ENCODE data around the gene ZC3H15.

ZC3H15 gene

GRCh38 chr2:186532891-186533290 lies 46.8 kb downstream of the ZC3H15 start:
- no peak for DNase-seq (ENCODE audit: low spot score)
- TF ChIP-seq CTCF (IDR thresholded peaks at IDR 0.05; ENCODE audit: extremely low read depth, missing control alignments), result no peak

DNA sequence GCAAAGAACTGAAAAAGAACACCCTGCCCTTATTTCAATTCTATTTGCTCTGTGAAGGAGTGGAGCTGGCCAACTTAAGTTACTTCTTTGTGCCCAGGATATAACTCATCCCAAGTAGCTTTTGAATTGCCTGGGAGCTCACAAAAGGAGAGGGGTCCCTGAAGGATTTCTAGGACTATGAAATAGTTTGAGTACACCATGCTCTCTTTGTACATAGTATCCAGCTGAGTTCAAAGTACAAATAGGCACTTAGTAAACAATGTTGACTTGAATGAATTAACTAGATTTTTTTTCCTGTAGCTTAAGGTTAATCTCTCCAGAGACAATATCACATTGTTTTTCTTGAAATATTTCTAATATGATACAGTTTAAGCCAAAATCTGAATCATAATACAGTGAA lies 47.7 kb downstream of the ZC3H15 start:
- no peak for TF ChIP-seq CTCF (IDR thresholded peaks at IDR 0.05; ENCODE audit: extremely low read depth, missing control alignments)
- DNase-seq (ENCODE audit: low spot score), result no peak

DNA sequence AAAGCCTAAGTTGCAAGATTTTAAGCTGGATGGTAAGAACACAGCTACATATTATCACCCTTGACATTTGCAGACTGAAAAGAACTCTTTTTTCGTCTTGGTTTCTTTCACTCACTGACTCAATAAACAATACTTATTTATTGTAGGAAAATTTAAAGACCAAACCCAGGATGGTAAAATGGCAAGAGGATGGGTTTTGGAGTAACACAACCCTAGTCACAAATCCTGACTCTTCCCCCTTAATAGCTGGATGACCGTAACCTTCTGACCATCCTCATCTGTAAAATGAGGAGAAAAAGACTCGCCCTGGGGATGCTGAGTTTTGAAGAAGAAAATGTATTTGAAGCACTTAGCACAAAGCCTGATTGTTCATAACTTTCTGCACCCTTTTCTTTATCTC lies 48.3 kb downstream of the ZC3H15 start:
- no peak for DNase-seq (ENCODE audit: low spot score)
- TF ChIP-seq CTCF (IDR thresholded peaks at IDR 0.05; ENCODE audit: extremely low read depth, missing control alignments), result no peak

DNA sequence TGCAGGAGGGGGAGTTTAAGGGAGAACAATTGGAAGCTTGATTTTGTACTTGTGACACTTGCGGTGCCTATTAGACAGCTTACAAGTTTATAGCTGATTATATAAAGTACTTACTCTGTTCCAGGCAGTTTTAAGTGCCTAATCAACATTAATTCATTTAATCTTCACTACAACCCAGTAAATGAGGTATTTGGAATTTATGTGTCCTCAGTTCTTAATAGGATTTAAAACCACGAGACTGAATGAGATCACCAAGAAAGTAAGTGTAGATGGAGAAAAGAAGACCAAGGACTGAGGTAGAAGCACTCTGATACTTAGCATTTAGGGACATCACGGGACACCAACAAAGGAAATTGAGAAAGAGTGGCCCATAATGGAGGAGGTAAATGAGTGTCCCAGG lies 49.8 kb downstream of the ZC3H15 start:
- DNase-seq (ENCODE audit: low spot score), result no peak
- TF ChIP-seq CTCF (IDR thresholded peaks at IDR 0.05; ENCODE audit: extremely low read depth, missing control alignments), result no peak

DNA sequence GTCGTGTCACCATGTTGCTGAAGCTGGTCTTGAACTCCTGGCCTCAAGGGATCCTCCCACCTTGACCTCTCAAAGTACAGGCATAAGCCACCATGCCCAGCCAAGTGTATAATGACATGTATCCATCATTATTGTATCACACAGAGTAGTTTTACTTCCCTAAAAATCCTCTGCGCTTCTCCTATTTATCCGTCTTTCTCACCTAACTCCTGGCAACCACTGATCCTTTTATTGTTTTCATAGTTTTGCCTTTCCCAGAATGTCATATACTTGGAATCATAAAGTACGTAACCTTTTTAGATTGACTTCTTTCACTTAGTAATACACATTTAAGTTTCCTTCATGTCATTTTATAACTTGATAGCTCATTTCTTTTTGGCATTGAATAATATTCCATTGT lies 51.0 kb downstream of the ZC3H15 start:
- TF ChIP-seq CTCF (IDR thresholded peaks at IDR 0.05; ENCODE audit: extremely low read depth, missing control alignments), result no peak
- no peak for DNase-seq (ENCODE audit: low spot score)

- no peak for TF ChIP-seq CTCF (IDR thresholded peaks at IDR 0.05; ENCODE audit: extremely low read depth, missing control alignments)
- DNase-seq (ENCODE audit: low spot score), result no peak
Observed at GRCh38 chr2:186540941-186541340, 54.9 kb downstream of the ZC3H15 start.

DNA sequence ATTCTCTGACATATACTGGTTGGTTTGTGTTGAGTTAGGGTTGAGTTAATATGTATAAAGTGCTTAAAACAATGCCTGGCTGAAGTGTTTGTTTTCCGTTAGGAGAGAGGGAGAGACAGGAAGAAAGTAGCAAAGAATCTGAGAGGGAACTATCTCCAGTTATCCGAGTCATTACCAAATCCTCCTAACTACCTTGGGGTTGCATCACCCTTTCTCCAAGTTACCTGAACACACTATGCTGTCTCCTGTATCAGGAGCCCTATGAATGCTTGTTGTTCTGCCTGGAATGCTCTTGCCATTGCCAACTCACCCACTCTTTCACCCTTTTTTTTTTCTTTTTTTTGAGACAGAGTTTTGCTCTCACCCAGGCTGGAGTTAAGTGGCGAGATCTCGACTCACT lies 55.9 kb downstream of the ZC3H15 start:
- no peak for TF ChIP-seq CTCF (IDR thresholded peaks at IDR 0.05; ENCODE audit: extremely low read depth, missing control alignments)
- DNase-seq (ENCODE audit: low spot score), result no peak

All from GM20000 (cell line).